ENCODE results near the gene CD63.

Gene CD63

DNA sequence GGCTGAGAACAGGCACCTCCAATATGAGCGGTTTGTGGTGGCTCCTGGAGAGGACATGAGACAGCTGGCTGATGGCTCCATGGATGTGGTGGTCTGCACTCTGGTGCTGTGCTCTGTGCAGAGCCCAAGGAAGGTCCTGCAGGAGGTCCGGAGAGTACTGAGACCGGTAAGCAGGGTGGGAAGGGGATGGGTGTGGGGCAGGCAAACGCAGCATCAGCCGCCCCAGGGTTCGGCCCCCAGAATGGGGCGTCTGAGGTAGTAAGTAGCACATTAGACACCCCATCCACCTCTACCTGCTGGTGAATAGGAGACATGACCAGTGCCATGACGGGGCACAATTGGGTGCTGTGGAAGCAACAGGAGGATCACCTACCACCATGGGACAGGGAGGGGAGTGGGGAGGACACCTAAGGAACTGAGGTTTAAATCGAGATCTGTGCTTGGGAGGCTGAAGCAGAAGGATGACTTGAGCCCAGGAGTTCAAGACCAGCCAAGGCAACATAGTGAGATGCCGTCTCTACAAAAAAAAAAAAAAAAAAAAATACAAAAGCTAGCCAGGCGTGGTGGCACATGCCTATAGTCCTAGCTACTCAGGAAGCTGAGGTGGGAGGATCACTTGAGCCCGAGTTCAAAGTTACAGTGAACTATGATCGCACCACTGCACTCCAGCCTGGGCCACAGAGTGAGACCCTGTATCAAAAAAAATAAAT is 46.6 kb downstream of the CD63 start:
- no peak for TF ChIP-seq JUND (IDR thresholded peaks at IDR 0.05; ENCODE audit: low read depth)
- in situ Hi-C loops (cut with HindIII; ENCODE audit: low pct_unique_long_range_greater_than_20kb, low sequenced_read_pairs) = no loop called here
- no peak for DNase-seq (ENCODE audit: low read depth in 1 of 2, low spot score in 1 of 2)

DNA sequence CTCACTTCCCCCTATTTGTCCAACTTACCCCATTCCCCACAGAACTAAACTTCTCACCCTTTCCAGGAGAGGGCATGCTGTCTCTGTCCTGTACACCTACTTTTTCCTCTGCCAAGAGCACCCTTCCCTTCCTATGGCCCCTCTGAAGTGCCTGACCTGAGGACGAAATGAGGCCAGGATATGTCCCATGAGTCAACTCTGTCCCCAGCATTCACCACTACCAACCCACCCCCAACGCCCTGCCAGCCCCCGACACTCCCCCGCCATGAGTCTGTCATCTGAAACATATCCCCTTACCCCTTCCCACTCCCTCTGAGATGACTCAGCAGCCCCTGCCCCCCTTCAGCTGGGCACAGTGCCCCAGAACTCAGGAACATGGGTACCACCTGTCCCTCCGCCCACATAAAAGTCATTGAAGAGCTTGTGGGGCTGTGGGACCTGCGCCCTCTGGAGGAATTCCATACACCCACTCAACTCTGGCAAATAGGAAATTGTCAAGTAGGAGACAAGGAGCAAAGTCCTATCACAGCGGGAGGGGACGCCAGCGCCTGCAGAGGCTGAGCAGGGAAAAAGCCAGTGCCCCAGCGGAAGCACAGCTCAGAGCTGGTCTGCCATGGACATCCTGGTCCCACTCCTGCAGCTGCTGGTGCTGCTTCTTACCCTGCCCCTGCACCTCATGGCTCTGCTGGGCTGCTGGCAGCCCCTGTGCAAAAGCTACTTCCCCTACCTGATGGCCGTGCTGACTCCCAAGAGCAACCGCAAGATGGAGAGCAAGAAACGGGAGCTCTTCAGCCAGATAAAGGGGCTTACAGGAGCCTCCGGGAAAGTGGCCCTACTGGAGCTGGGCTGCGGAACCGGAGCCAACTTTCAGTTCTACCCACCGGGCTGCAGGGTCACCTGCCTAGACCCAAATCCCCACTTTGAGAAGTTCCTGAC is 47.4 kb downstream of the CD63 start:
- no peak for TF ChIP-seq JUND (IDR thresholded peaks at IDR 0.05; ENCODE audit: low read depth)
- in situ Hi-C loops (cut with HindIII; ENCODE audit: low pct_unique_long_range_greater_than_20kb, low sequenced_read_pairs) = no loop called here
- peak; percentile 42 to 83 for DNase-seq (ENCODE audit: low read depth in 1 of 2, low spot score in 1 of 2)

DNA sequence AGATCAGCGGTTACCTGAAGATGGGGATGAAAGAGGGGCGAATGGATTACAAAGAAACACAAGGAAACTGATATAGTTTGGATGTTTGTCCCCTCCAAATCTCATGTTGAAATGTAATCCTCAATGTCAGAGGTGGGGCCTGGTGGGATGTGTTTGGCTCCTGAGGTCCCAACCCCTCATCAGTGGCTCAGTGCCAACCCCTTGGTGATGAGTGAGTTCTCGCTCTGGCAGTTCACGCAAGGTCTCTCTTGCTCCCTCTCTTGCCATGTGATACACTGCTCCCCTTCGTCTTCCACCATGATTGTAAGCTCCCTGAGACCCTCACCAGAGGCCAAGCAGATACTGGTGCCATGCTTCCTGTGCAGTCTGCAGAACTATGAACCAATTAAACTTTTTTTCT is 49.1 kb downstream of the CD63 start:
- no peak for DNase-seq (ENCODE audit: low read depth in 1 of 2, low spot score in 1 of 2)
- in situ Hi-C loops (cut with HindIII; ENCODE audit: low pct_unique_long_range_greater_than_20kb, low sequenced_read_pairs) = no loop called here
- no peak for TF ChIP-seq JUND (IDR thresholded peaks at IDR 0.05; ENCODE audit: low read depth)

DNA sequence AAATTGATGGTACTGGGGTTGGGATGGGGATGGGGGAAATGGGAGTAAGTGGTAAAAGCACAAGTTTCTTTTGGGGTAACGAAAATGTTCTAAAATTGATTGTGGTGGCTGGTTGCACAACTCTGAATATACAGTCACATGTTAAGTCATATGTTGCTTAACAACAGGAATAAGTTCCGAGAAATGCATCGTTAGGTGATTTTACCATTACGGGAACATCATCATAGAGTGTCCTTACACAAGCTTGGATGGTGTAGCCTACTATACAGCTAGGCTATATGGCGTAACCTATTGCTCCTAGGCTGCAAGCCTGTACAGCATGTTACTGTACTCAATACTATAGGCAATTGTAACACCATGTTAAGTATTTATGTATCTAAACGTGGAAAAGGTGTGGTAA is 52.1 kb downstream of the CD63 start:
- TF ChIP-seq JUND (IDR thresholded peaks at IDR 0.05; ENCODE audit: low read depth) = no peak
- in situ Hi-C loops (cut with HindIII; ENCODE audit: low pct_unique_long_range_greater_than_20kb, low sequenced_read_pairs) = no loop called here
- DNase-seq (ENCODE audit: low read depth in 1 of 2, low spot score in 1 of 2) = no peak

DNA sequence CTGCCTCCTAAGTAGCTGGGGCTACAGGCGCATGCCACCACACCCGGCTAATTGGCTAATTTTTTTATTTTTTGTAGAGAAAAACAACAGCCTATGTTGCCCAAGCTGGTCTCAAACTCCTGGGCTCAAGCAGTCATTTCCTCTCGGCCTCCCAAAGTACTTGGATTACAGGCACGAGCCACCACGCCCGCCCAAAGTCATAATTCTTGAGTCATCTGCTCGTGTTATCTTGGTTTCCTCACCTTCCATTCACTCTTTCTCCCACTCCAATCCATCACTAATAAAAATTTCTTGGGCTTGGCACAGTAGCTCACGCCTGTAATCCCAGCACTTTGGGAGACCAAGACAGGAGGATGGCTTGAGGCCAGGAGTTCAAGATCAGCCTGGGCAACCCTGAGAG is 53.1 kb downstream of the CD63 start:
- no peak for DNase-seq (ENCODE audit: low read depth in 1 of 2, low spot score in 1 of 2)
- in situ Hi-C loops (cut with HindIII; ENCODE audit: low pct_unique_long_range_greater_than_20kb, low sequenced_read_pairs) = no loop called here
- no peak for TF ChIP-seq JUND (IDR thresholded peaks at IDR 0.05; ENCODE audit: low read depth)

Data from T47D (cell line).